GM19043 (cell line): Measurements from ENCODE around the gene FBXL13.
"Not testable (repeated sequence)": the region's sequence is repeated elsewhere in the genome, so short reads cannot be mapped to it uniquely, and the experiment has no call there.

Source experiments
- ATAC-seq: cut with Tn5 transposase; IDR thresholded peaks from one replicate; pipeline ENCODE4 v1.9.1; 2021; ENCODE audit warnings: low read depth; ENCODE audit not compliant: unreplicated experiment

Gene FBXL13

GRCh38 chr7:102908676-102909075 lies 165.9 kb downstream of the FBXL13 start:
- ATAC-seq: no peak

- not testable (repeated sequence) for ATAC-seq
Observed at GRCh38 chr7:102903576-102903975, 171.0 kb downstream of the FBXL13 start.

GRCh38 chr7:102902052-102902451 lies 172.5 kb downstream of the FBXL13 start:
- ATAC-seq: not testable (repeated sequence)

- ATAC-seq: no peak
Observed at GRCh38 chr7:102898532-102898859, 176.1 kb downstream of the FBXL13 start.

DNA sequence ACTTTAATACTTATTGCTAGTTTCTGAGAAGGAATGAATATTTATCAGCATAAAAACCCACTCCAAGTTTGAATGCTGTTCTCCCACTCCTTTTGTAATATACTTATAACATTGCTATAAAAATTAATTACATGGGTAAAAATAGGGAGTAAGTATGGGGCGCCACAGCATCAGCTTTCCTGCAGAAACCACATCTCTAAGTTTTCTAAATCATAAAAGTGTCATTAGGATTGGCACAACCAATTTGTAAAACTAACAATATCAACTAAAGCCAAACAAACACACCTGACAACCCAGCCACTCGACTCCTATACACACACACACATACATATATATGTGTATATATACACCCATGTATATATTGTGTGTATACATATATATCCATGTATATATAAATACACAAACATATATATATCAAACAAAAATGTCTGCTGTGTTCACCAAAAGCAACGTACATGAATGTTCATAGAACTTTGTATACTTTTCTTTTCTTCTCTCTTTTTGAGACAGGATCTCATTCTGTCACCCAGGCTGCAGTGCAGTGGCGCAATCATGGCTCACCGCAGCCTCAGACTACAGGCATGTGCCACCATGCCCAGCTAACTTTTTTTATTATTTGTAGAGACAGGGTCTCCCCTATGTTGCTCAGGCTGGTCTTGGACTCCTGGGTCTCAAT lies 176.6 kb downstream of the FBXL13 start:
- no peak for ATAC-seq

- no peak for ATAC-seq
Observed at GRCh38 chr7:102897211-102897631, 177.4 kb downstream of the FBXL13 start.

GRCh38 chr7:102896585-102896984 lies 178.0 kb downstream of the FBXL13 start:
- no peak for ATAC-seq

DNA sequence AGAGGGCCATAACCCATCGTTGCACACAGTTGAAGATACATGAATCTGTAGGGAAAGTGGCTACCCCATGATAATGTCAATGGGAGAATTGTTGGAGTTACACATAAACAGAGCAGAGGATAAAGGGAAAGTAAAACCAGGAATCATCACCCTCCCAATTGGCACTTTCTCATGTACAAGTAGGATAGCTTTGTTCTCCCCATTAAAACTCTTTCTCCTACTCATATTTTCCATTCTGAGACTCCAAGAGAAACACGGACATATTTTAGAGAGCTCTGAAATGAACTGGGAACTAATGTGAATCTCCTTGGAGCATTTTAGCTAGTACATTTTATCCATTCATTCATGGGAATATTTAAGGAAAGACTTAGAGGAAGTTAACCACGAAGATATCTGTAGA lies 179.0 kb downstream of the FBXL13 start:
- ATAC-seq: no peak

GRCh38 chr7:102892631-102893278 lies 181.8 kb downstream of the FBXL13 start:
- ATAC-seq: no peak

- no peak for ATAC-seq
Observed at GRCh38 chr7:102891693-102892261, 182.8 kb downstream of the FBXL13 start.

GRCh38 chr7:102890971-102891692 lies 183.5 kb downstream of the FBXL13 start:
- no peak for ATAC-seq

DNA sequence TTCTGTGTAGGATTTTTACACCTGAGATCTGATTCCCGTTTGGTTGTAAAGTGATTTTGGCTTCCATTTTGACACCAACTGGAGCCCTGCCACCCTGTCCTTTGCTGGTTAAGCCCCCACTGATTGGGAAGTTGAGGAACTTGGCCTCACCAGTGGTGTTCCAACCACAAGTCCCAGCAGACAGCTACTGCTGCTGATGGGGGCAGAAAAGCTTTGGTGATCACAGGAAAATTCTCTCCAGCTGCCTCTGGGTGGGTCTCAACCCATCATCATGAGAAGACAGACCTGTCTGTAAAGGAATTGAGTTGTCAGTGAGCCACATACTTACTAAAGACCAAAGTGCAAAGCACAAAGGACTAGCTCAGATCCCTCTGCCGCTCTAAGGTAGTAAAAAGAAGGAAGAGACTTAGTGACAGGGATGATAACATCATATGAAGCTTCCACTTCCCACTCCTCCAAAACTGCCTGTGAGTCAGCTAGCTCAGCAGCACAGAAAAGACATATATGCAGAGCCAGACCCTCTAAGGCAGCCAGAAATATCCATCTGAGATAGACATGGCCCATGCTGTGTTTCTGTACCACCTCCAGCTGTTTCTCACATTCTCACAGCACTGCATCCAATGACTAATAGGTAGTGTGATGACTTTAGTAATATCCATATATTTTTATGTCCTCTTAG lies 184.2 kb downstream of the FBXL13 start:
- no peak for ATAC-seq

GRCh38 chr7:102889851-102890250 lies 184.7 kb downstream of the FBXL13 start:
- ATAC-seq: no peak

DNA sequence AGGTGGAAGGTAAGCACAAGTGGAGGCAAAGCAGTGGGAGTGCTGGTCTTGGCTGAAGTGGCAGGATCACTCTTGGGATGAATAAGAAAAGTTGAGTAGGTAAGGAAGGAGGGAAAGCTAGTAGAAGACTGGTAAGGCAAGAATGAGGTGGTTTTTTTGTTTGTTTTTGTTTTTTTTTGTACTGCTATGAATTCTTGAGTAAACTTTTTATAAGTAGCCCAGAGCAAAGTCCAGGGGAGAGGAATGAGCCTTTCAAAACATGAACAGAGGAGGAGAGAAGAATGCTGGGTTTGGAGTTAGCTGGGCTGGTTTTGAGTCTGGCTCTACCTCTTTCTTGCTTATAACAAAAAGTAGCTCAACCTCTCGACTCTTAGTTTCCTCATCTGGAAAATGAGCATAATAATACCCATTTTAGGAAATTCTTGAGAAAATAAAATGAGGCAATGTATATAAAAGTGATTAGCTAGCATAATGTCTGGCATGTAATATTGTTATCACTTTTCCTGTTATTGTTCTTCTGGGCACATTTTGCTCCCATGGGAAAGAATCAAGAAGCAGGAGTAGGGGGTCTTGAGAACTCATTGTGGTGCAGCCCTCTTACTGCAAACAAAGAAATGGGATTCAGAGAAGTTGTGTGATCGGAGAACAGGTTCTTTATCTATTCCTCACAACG lies 185.9 kb downstream of the FBXL13 start:
- no peak for ATAC-seq

GRCh38 chr7:102883098-102883860 lies 191.3 kb downstream of the FBXL13 start:
- no peak for ATAC-seq

- ATAC-seq: no peak
Observed at GRCh38 chr7:102875700-102876295, 198.8 kb downstream of the FBXL13 start.

GRCh38 chr7:102874966-102875365 lies 199.6 kb downstream of the FBXL13 start:
- ATAC-seq: no peak

GRCh38 chr7:102874166-102874829 lies 200.3 kb downstream of the FBXL13 start:
- ATAC-seq: peak; percentile 98
